ENCODE data around the gene PILRA.
"Not testable (repeated sequence)": the region's sequence is repeated elsewhere in the genome, so short reads cannot be mapped to it uniquely, and the experiment has no call there.

PILRA gene

DNA sequence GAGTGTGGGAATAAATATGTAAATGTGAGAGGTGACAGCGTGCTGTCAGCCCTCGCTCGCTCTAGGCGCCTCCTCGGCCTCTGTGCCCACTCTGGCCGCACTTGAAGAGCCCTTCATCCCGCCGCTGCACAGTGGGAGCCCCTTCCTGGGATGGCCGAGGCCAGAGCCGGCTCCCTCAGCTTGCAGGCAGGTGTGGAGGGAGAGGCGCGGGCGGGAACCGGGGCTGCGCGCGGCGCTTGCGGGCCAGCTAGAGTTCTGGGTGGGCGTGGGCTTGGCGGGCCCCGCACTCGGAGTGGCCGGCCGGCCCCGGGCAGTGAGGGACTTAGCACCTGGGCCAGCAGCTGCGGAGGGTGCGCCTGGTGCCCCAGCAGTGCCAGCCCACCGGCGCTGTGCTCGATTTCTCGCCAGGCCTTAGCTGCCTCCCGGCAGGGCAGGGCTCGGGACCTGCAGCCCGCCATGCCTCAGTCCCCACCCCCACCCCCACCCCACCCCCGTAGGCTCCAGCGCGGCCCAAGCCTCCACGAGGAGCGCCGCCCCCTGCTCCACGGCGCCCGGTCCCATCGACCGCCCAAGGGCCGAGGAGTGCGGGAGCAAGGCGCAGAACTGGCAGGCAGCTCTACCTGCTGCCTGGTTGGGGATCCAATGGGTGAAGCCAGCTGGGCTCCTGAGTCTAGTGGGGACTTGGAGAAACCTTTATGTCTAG, 8.4 kb downstream of the PILRA start:
- DNase-seq = not testable (repeated sequence)

DNA sequence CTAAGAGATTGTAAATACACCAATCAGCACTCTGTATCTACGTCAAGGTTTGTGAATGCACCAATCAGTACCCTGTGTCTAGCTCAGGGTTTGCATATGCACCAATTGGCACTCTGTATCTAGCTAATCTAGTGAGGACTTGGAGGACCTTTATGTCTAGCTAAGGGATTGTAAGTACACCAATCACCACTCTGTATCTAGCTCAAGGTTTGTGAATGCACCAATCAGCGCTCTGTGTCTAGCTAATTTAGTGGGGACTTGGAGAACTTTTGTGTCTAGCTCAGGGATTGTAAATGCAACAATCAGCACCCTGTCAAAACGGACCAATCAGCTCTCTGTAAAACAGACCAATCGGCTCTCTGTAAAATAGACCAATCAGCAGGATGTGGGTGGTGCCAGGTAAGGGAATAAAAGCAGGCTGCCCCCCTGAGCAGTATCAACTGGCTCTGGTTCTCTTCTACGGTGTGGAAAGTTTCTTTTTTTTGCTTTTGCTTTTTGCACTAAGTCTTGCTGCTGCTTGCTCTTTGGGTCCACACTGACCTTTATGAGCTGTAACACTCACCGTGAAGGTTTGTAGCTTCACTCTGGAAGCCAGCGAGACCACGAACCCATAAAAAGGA, 9.1 kb downstream of the PILRA start:
- DNase-seq = not testable (repeated sequence)

DNA sequence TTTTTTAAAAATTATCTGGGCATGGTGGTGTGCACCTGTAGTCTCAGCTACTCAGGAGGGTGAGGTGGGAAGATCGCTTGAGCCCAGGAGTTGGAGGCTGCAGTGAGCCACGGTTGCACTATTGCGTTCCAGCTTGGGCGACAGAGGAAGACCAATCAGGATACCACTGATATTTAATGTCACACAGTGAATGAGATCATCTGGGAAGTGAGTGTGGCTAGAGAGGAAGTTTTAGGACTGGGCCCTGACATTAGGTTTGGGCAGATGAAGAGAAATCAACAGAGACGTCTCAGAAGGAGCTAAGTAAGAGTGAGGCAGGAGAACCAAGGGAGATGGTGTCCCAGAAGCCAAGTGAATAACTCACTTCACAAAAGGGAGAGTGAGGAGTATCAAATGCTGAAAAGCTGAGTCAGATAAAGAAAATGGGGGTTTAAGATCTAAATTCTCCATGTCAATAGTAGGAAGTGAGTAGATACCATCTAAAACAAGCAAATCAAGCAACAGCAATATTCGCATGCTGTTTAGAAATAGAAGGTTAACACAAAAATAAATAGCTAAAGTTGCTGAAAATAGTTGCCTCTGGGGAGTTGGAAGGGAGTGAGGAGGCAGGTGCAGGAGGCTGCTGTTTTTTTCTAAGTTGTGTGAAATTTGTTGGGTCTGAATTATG, 11.5 kb downstream of the PILRA start:
- no peak for DNase-seq

DNA sequence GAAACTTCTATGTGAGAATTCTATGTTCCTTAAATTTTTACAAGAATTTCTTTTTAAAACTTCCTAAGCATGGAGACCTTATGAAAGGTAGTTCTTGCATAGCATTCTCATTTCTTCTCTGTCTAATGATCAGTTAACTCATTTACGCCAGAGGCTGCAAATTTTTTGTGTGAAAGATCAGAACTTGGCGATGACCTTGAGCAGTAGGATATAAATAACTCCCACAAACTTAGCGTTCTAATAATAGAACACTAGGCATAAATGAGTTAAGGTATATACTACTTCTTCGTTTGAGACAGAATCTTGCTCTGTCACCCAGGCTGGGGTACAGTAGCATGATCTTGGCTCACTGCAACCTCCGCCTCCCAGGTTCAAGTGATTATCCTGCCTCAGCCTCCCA, 13.7 kb downstream of the PILRA start:
- DNase-seq = no peak

DNA sequence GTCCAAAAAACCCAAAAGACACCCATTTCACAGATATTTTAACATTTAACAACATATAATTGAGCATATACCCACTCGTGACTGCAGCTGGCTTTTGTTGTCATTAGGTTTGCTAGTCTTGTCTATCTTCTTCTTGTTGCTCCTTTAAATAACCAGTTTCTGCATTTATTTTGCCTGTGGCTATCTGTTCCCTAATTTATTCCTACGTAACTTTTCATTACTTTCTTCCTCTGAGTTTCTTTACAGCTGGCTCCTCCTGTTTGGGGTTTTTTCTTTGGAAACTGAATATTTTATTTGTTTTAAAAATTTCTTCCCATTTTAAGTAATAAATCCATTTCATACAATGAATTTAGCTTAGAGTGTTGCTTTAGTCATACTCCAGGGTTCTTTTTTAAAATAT, 14.4 kb downstream of the PILRA start:
- DNase-seq = no peak

DNA sequence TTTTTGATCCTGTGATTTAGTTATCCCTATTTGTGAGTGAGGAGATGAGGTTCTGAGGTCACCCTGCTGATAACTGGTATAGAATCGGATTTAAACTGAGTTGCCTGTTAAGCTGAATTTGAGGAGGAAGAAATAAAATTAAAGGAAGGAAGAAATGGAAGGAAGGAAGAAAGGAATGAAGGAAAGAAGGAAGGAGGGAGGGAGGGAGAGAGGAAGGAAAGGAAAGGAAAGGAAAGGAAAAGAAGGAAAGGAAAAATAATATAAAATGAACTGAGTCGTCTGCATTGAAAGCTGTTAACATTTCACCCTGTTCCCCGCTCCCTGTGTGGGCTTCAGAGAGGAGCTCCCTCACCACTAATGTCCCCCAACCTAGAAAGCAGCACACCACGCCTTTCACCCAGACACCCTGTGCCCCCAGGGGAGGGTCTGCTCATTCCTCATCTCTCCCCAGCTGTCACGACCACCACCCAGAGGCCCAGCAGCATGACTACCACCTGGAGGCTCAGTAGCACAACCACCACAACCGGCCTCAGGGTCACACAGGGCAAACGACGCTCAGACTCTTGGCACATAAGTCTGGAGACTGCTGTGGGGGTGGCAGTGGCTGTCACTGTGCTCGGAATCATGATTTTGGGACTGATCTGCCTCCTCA, 16.3 kb downstream of the PILRA start:
- no peak for DNase-seq

DNA sequence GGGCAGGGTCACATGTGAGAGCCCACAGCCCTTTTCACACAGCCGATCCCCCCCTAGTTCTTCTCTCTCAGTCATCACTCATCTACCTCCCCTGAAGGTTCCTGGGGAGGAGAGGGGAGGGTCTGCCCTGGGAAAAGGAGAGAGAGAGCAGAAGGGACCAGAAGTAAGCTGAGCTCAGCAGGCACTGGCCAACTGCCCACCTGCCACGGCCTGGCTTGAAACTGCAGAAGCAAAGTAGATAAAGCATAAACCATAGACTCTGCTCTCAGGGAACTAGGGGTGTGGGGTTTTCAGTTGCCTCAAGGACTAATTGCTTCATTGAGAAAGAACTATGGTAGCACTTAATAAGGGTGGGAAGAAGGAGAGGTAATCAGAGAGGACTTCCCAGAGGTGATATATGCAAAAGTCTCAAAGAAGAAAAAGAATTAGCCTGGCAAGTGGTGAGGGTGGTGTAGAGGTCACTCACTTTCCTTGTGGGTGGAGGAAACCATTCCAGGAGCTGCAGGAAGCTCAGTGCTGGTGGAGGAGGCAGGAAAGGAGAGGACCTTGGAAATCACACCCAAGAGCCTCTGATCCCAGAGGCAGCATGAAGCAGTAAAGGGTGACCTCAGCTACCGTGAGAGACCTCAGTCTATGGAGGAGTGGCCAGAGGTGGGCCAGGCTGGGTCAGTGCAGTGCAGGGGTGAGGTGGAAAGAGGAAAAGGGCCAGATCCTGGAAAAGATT, 17.2 kb downstream of the PILRA start:
- DNase-seq = no peak

DNA sequence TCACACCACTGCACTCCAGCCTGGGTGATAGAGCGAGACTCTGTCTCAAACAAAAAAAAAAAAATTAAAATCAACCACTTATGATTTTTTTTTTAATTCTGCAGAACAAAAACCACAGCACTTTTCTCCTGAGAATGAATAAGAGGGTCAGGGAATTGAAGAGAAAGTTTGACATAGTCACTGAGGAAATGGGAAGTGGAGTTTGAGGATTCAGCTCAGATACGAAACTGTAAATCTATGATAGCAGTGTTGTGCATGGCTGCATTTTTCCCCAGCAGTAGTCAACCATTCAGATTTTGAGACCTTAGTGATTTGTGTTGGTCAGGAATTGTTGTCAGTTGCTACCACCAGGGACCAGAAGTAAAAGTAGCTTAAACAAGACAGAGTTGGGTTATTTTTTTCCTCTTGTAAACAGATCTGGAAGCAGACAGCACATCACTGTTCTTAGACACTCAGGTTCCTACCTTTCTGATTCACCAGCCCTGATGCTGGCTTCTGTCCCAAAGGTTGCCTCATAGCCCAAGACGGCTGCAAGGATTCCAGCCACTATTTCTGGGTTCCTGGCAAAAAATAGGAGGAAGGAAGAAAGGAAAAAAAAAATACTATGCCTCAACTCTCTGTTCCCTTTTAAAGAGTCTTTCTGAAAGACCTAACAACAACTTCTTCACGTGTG, 20.1 kb downstream of the PILRA start:
- no peak for DNase-seq

DNA sequence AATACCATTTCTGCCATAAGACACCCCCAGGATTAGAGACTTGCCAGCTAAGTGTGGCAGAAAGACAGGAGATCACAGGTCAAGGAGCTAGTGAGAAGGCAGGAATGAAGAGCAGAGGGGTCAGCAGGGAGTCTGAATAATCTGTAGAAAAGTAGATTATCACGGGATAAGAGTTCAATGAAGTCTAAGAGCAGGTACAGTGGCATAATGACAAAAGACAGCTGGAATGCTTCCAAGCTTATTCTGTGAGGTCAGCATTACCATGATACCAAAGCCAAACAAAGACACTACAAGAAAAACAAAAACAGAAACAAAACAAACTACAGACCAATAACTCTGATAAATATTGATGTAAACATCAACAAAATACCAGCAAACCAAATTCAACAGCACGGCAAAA, 20.8 kb downstream of the PILRA start:
- DNase-seq = no peak

DNA sequence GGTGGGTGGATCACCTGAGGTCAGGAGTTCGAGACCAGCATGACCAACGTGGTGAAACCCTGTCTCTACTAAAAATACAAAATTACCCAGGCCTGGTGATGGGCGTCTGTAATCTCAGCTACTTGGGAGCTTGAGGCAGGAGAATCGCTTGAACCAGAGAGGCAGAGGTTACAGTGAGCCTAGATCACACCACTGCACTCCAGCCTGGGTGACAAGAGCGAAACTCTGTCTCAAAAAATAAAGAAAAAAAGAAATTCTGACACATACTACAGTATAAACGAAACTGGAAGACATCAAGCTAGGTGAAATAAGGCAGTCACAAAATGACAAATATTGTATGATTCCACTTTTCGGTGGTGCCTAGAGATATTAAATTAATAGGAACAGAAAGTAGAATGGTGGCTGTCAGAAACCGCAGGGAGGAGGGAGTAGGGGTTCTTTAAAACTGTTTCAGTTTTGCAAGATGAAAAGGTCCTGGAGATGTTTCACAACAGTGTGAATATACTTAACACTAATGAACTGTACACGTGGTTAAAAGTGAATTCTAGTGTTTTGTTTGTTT, 23.2 kb downstream of the PILRA start:
- DNase-seq = no peak

DNA sequence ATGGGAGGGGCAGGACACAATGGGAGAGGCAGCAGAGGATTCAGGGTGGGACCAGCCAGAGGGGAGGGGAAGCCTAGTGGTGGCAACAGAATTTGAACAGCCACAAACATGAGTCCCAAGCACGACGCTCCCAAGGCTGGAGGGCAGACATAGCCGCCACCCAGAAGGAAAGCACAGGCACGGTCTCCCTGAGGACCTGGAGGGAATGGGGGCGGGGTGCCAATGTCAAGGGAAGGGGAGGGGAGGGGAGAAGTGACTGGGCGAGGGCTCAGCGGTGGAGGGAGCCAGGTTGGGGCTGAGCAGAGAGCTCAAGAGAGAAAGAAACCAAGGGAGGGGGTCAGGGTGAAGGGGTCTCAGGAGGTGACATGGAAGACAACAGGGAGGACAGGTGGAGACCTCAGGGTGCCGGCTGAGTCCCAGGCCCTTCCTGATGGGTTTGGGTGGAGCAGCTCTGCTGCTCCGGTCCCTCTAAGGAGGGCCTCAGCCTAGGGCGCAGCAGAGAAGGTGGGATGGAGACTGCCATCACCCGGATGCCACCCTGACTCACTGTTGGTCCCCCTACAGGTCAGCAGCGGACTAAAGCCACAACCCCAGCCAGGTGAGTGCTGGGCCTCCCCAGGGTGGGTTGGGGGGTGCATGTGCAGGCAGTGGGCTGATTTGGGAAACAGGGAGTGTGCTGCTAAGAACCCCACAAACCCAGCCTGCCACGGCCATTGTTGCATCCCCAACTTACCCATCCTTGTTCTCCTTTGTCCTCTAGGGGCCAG, 24.2 kb downstream of the PILRA start:
- DNase-seq = no peak

DNA sequence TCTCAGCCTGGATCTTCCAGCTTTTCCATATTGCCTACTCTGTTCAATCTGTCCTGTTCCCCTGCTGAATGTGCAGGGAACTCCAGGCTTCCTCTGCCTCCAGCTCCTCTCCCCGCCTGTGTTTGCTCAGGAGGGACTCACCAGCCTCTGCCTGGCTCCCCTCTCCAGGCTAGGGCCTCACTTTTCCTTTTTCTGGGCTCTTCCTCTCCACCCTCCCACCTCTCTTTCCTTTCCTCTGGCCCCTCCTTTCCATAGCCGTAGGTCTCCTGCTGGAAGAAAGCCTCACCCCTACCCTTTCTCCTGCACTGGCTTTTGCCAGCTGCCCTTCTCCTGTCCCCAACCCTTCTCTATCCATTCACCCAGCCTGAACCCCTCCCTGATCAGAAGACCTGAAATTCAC, 25.0 kb downstream of the PILRA start:
- DNase-seq = no peak

DNA sequence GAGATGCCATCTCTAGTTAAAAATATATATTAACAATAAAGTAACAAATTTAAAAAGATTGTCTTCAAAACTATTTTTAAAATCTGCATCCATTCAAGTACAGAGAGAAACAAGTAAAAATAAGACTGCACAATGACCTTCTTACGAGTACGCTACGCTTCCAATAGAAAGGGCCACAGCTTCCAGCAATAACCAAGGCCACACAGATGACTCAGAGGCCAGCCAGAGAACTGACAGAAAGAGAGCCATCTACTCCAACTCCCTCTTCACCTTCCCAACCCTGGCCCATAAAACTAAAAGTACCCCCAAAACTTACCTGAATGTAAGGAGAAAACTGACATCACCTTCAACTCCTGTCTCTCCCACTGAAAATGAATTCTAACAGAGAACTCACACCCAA, 26.8 kb downstream of the PILRA start:
- DNase-seq = no peak

DNA sequence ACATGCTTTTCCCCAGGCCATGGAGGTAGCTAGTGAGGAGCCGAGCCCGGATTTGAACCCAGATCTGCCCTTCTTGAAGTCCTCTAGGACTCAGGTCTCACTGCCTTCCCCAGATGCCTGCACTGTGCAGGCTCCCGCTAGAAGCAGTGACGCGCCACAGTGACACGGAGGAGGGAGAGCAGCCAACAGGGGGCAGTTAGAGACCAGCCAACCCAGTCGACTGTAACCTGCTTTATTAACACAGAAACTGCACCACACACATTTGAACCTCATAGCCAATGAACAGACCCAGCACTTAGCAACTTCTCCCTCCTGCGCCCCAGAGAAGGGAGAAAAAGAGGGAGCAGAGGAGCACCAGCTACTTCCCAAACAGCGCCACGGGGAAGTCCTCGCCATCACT, 27.4 kb downstream of the PILRA start:
- no peak for DNase-seq

DNA sequence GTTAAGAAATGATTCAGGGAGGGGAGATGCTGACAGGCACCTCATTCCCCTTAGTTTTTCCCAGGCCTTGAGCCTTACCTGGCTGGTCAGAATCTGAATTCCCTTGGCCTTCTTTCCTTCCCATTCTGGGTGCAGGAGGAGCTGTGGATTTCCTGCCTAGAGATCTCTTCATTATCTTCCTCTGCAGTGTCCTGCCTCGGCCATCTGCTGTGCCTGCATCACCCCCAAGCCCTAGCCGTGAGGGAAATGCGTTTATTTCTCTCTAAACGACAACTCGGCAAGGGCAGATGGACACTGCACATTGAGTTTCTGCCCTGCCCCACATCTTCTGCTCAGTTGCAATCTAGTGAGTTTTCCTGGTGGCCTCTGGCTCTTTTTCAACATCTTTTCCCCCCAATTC, 28.5 kb downstream of the PILRA start:
- DNase-seq = no peak

DNA sequence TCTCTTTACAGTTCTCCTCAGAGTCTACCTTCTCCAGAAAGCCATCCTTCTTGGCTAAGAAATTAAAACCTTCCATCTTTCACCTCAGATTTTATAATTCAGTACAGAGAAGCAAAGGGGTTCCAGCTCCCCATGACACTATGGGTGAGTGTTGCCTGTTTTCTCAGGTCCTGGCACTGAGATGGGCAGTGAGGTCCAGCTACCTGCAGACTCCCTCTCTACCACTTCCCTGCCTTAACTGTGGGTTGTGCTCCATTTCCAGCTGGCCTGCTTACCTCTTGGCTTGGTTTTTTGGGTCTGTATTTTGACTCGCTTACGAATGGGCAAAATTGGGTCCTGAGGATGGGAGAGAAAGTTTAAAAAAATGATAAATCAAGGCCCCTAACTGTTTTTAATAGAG, 29.0 kb downstream of the PILRA start:
- DNase-seq = no peak

DNA sequence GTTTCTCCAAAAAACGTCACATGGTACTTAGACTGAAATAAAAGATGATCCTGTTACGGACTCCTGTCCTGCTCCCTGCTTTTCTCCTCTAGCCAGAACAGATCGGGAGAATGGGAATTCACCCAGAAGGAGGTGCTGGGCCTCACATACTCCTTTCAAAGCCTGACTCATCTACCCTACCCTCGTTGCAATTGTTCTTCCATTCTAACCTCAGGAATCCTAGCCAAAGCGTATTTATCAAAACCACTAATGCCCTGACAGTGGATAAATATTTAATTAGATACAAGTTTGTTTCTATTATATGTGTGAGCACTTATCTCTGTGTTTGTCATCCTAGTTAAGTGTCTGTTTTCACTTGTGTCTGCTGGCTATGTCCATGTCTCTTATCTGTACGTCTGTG, 33.5 kb downstream of the PILRA start:
- no peak for DNase-seq

DNA sequence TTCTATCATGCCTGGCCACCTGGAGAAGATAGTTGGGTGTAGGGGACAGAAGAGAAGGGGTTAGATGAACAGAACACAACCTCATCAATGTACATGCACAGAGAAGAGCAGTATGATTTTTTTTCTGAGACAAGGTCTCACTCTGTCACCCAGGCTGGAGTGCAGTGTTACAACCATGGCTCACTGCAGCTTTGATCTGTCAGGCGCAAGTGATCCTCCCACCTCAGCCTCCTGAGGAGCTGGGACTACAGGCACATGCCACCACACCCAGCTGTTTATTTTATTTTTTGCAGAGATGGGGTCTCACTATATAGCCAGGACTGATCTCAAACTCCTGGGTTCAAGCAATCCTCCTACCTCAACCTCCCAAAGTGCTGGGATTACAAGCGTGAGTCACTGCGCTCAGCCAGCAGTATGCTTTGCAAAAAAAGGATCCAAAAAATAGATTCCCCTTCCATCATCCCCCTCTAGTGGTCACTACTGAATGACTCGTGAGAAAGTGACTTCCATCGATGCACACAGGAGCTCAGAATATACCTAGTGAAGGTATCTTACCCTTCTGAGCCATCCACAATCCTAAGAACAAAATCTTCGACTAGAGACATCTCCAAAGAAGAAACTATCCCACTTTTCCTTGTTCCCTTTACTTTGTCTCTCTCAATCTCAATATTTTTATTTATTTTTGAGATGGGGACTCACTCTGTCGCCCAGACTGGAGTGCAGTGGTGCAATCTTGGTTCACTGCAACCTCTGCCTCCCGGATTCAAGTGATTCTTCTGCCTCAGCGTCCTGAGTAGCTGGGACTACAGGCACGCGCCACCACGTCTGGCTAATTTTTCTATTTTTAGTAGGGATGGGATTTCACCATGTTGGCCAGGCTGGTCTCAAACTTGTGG, 34.2 kb downstream of the PILRA start:
- no peak for DNase-seq

DNA sequence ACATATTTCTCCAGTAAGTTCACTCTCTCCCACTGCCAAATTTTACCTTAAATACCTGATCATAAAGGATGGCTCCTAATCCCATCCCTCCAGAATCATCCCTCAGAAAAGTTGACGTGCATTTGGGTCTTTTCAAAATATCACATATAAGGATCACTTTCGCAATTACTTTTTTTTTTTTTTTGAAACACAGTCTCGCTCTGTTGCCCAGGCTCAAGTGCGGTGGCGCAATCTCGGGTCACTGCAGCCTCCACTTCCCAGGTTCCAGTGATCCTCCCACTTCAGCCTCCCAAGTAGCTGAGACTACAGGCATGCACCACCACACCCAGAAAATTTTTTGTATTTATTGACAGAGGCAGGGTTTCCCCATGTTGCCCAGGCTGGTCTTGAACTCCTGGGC, 37.8 kb downstream of the PILRA start:
- DNase-seq = no peak

DNA sequence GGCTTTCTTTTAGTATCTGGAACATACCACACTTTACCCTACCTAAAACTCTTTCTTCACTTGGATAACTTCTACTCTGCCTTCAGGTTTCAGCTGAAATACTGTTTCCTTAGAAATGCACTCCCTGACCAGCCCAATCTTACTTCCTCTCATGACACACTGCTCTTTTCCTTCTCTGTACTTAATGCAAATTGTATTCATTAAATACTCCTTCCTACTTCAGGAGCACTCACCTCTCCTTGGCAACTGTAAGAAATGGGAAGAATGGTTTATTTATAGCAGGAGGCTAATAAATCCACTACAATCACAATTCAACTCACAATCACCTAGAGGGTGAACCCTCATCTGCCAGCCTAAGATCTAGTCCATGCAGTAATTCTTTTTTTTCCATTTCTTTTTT, 40.1 kb downstream of the PILRA start:
- no peak for DNase-seq

DNA sequence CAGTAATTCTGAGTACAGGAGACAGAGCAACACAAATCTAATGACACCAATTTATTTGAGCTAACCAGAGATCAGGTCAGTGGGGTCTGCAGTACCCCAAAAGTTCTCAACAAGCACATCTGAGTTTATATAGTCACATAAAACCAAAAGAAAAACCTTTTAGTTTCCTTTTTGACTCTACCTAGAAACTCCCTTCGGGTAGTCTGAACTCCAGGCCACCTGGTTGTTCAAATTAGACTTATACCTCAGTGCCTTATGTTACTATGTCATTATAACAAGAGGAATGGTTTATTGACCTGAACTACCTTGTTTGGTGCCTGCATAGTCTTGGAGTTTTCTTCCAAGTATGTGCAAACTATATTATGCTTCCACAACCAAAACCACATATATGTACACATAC, 40.6 kb downstream of the PILRA start:
- DNase-seq = no peak
